MM.1S (cell line): ENCODE measurements around the gene RABGGTB.

ENCODE experiments used
- CTCF ChIP-seq: fragments of 300-600 bp; sonication (generic); IDR thresholded peaks from 2 replicates; pipeline ENCODE4 v1.5.1; 2016; ENCODE audit warnings: antibody characterized with exemption, low read length, mixed read lengths
- EZH2 ChIP-seq: fragments of 300-600 bp; sonication (generic); optimal IDR thresholded peaks from 2 replicates; pipeline ENCODE3; 2017; ENCODE audit warnings: low read depth, mild to moderate bottlenecking, antibody characterized with exemption, low read length, mixed read lengths
- EZH2phosphoT487 ChIP-seq: fragments of 300-600 bp; sonication (generic); IDR thresholded peaks from 2 replicates; pipeline ENCODE4 v1.6.1; 2018; ENCODE audit warnings: antibody characterized with exemption, low read length

- TF ChIP-seq CTCF (no peak), EZH2phosphoT487 (no peak), EZH2 (no peak)
Observed at GRCh38 chr1:75792091-75792490, 6.0 kb downstream of the RABGGTB start.
